ENCODE results near the gene GALK1.
"Not testable (repeated sequence)": the region's sequence is repeated elsewhere in the genome, so short reads cannot be mapped to it uniquely, and the experiment has no call there.

GALK1 gene

DNA sequence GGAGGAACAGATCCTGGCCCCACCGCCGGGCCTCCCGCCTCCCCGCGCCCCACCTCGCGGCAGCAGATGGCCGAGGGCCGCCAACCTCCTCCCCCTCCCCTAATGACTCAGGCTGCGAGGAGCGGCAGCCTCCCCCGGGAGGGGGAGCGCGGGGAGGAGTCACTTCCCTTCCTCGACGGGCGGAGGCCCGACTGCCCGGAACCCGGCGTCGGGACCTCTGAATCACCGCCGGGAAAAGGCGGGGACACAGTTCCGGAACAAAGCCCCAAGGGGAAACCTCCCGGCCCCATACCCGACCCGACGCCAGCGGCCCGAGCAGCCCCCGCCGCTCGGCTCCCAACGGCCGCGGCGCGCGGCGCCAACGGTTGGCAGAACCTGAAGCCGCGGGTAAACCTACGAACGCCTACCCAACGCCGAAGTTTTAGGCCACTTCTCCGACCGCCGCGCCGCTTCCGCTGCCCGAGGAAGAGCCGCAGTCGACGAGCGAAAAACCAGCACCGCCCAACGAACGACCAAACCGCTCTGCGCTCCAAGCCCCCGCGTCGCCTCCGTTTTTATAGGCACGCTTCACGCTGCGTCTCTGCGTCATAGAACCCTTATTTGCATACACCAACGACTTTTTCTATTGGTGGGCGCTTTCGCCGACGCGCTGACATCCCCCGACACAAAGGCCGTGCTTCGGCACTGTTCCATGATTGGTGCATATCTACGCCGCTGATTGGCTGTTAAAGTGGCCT lies 14.4 kb upstream of the GALK1 start:
- Histone ChIP-seq H3K79me2 (ENCODE audit: control insufficient read depth, low read length) (peaks cover 38% of the 10 kb centered on the region), H4K20me1 (ENCODE audit: control insufficient read depth, insufficient read depth, low read depth, low read length) (peaks cover 20% of the 10 kb centered on the region)

DNA sequence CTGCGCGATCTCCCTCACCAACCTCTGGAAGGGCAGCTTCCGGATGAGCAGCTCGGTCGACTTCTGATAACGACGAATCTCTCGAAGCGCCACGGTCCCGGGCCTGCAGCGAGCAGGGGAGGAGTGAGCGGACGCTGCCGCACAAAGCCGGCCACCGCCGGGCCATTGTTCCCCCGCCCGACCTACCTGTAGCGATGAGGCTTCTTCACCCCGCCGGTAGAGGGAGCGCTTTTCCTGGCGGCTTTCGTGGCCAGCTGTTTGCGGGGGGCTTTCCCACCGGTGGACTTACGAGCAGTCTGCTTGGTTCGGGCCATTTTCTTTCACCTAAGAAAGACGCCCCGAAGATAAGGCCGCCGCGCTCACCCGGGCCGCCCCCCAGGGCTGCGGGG lies 13.9 kb upstream of the GALK1 start:
- Histone ChIP-seq H3K79me2 (ENCODE audit: control insufficient read depth, low read length) (peaks cover 33% of the 10 kb centered on the region), H3K27me3 (ENCODE audit: control insufficient read depth, low read length) (no peaks in the 10 kb centered on the region), H3K4me2 (ENCODE audit: low read length) (peak overlapping the region; percentile 80), H3K27ac (ENCODE audit: low read depth, low read length) (peak overlapping the region; percentile 81), H3K4me3 (ENCODE audit: low read length) (peak overlapping the region; percentile 87), H3K9me3 (ENCODE audit: control insufficient read depth, insufficient read depth, low read length) (no peaks in the 10 kb centered on the region), H3F3A (ENCODE audit: control insufficient read depth, insufficient read depth) (peaks cover 59% of the 10 kb centered on the region), H3K36me3 (ENCODE audit: control insufficient read depth, low read length) (peaks cover 40% of the 10 kb centered on the region), H4K20me1 (ENCODE audit: control insufficient read depth, insufficient read depth, low read depth, low read length) (peaks cover 20% of the 10 kb centered on the region), H3K9me2 (replicated peaks; ENCODE audit: control insufficient read depth, low read length) (no peaks in the 10 kb centered on the region), H3K4me1 (ENCODE audit: control insufficient read depth, low read length) (peaks cover 45% of the 10 kb centered on the region)
- TF ChIP-seq, protein P1, sequence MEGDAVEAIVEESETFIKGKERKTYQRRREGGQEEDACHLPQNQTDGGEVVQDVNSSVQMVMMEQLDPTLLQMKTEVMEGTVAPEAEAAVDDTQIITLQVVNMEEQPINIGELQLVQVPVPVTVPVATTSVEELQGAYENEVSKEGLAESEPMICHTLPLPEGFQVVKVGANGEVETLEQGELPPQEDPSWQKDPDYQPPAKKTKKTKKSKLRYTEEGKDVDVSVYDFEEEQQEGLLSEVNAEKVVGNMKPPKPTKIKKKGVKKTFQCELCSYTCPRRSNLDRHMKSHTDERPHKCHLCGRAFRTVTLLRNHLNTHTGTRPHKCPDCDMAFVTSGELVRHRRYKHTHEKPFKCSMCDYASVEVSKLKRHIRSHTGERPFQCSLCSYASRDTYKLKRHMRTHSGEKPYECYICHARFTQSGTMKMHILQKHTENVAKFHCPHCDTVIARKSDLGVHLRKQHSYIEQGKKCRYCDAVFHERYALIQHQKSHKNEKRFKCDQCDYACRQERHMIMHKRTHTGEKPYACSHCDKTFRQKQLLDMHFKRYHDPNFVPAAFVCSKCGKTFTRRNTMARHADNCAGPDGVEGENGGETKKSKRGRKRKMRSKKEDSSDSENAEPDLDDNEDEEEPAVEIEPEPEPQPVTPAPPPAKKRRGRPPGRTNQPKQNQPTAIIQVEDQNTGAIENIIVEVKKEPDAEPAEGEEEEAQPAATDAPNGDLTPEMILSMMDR (IDR thresholded peaks at IDR 0.05; ENCODE audit: low read depth, low read length, poor library complexity, severe bottlenecking), result peak; percentile 66
- no peak for TF ChIP-seq EZH2phosphoT487 (IDR thresholded peaks at IDR 0.05; ENCODE audit: borderline replicate concordance, low read length)

More for the DNA sequence above, 14.4 kb upstream of the GALK1 start:
- peaks cover 50% of the 10 kb centered on the region for H3K4me1 ChIP-seq (ENCODE audit: control insufficient read depth, low read length)
- H3F3A ChIP-seq (ENCODE audit: control insufficient read depth, insufficient read depth), result peaks cover 62% of the 10 kb centered on the region
- H3K27me3 ChIP-seq (ENCODE audit: control insufficient read depth, low read length), result no peaks in the 10 kb centered on the region
- H3K9me3 ChIP-seq (ENCODE audit: control insufficient read depth, insufficient read depth, low read length), result no peaks in the 10 kb centered on the region
- peaks cover 40% of the 10 kb centered on the region for H3K36me3 ChIP-seq (ENCODE audit: control insufficient read depth, low read length)
- no peaks in the 10 kb centered on the region for H3K9me2 ChIP-seq (replicated peaks; ENCODE audit: control insufficient read depth, low read length)
- peak overlapping the region; percentile 80 for H3K4me2 ChIP-seq (ENCODE audit: low read length)
- H3K27ac ChIP-seq (ENCODE audit: low read depth, low read length), result peak overlapping the region; percentile 81
- H3K4me3 ChIP-seq (ENCODE audit: low read length), result peak overlapping the region; percentile 87
- TF ChIP-seq, protein P1 (IDR thresholded peaks at IDR 0.05; ENCODE audit: low read depth, low read length, poor library complexity, severe bottlenecking), result no peak

DNA sequence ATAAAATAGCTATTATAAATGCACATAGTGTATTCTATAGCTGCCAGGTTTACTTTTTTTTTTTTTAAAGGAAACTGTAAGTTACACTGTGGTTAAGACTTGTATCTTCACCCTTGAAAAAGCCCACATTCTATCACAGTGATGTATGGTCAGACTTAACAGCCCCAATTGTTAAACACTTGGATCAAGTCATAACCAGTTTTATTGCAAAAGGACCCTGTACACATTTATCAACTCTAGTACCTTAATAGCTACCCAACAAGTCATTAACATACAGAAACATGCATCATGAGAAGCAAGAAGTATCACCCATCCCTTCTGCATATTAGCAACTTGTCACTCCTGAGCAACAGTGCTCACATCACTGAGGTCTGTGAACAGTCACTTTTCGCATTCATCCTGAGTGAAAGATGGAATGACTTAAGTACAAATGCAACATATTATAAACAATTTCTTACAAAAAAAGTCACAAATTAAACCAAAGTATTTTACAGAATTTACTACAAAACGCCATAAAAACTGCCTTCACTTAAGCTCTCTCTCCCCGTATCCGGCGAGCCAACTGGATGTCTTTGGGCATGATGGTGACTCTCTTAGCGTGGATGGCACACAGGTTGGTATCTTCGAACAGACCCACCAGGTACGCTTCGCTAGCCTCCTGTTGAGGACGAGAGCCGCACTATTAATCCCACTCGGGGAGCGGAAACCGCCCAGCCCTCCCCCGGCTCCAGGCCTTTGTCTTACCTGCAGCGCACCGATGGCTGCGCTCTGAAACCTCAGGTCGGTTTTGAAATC lies 13.3 kb upstream of the GALK1 start:
- Histone ChIP-seq H3K4me2 (ENCODE audit: low read length) (peak overlapping the region; percentile 80), H3K27ac (ENCODE audit: low read depth, low read length) (peak overlapping the region; percentile 81), H3K4me3 (ENCODE audit: low read length) (peak overlapping the region; percentile 87), H3K36me3 (ENCODE audit: control insufficient read depth, low read length) (peaks cover 40% of the 10 kb centered on the region), H3K79me2 (ENCODE audit: control insufficient read depth, low read length) (peaks cover 30% of the 10 kb centered on the region), H4K20me1 (ENCODE audit: control insufficient read depth, insufficient read depth, low read depth, low read length) (peaks cover 20% of the 10 kb centered on the region), H3K4me1 (ENCODE audit: control insufficient read depth, low read length) (peaks cover 40% of the 10 kb centered on the region), H3F3A (ENCODE audit: control insufficient read depth, insufficient read depth) (peaks cover 53% of the 10 kb centered on the region)
- H3K9me2 ChIP-seq (replicated peaks; ENCODE audit: control insufficient read depth, low read length); H3K9me3 ChIP-seq (ENCODE audit: control insufficient read depth, insufficient read depth, low read length); H3K27me3 ChIP-seq (ENCODE audit: control insufficient read depth, low read length): not testable (repeated sequence)

Data from DOHH2 (cell line).